NCI-H82 (cell line): ENCODE data around the gene MT1E.
"Not testable (repeated sequence)": the region's sequence is repeated elsewhere in the genome, so short reads cannot be mapped to it uniquely, and the experiment has no call there.

Experiments used
- DNase-seq: peaks from one replicate; lab custom pipeline; 2025; lab: John Stamatoyannopoulos, UW

MT1E gene

GRCh38 chr16:56672761-56673536 is 47.4 kb downstream of the MT1E start:
- no peak for DNase-seq

- DNase-seq: peak; percentile 44
Measured at GRCh38 chr16:56673921-56674320, 48.3 kb downstream of the MT1E start.

- not testable (repeated sequence) for DNase-seq
Measured at GRCh38 chr16:56674570-56674969, 49.0 kb downstream of the MT1E start.

GRCh38 chr16:56675685-56676210 is 50.2 kb downstream of the MT1E start:
- no peak for DNase-seq
